ENCODE measurements around the gene FGF12.

DNA sequence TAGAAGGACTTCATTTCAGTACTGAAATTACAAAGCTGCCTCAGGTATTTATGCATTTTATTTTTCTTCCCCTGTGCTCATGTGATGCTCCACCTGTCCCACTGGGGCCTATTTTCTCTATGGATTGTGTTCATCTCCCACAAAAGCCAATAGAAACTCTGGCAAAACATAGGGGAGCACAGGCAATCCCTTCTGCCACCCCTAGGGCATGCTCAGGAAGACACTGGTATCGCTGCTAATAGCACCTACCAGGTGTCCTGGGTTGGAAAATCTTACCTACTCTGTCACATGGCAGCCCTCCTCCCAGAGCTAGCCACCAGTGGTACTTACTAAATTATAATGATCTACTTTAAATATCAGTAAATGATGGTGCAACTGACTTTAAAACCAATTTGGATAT, 427.4 kb downstream of the FGF12 start:
- no peak for TF ChIP-seq CTCF (IDR thresholded peaks at IDR 0.05)
- no peak for TF ChIP-seq POLR2A (IDR thresholded peaks at IDR 0.05)
- no peak for TF ChIP-seq POLR2AphosphoS5 (IDR thresholded peaks at IDR 0.05)

All from breast epithelium (tissue), 3 donors.